ENCODE measurements around the gene PANK1.

- TF ChIP-seq GMEB1 (CRISPR knock-in tag; IDR thresholded peaks at IDR 0.05) (no peak), CTCF (IDR thresholded peaks at IDR 0.05 in 2 of 3, conservative IDR thresholded peaks at IDR 0.05 in 1 of 3; ENCODE audit: insufficient read depth in 2 of 3, low read depth in 1 of 3, low read length in 3 of 3) (no peak), STAT5A (IDR thresholded peaks at IDR 0.05; ENCODE audit: borderline replicate concordance, low read length) (no peak), TCF7 (IDR thresholded peaks at IDR 0.05; ENCODE audit: borderline replicate concordance) (no peak), RBBP5 (IDR thresholded peaks at IDR 0.05; ENCODE audit: borderline replicate concordance, insufficient read depth, low read length, poor library complexity, severe bottlenecking) (no peak), MTF1 (CRISPR knock-in tag; IDR thresholded peaks at IDR 0.05; ENCODE audit: borderline replicate concordance) (no peak), FOXK1 (CRISPR knock-in tag; IDR thresholded peaks at IDR 0.05; ENCODE audit: borderline replicate concordance) (no peak), ZNF274 (IDR thresholded peaks at IDR 0.05; ENCODE audit: borderline replicate concordance, low read depth, low read length) (no peak), POLR2AphosphoS5 (IDR thresholded peaks at IDR 0.05; ENCODE audit: control insufficient read depth, insufficient read depth, low read depth, low read length) (no peak), ZBTB33 (CRISPR knock-in tag; IDR thresholded peaks at IDR 0.05) (no peak), STAG1 (CRISPR knock-in tag; IDR thresholded peaks at IDR 0.05; ENCODE audit: borderline replicate concordance) (no peak), CHD2 (IDR thresholded peaks at IDR 0.05; ENCODE audit: low read depth, low read length) (no peak), SIN3A (IDR thresholded peaks at IDR 0.05; ENCODE audit: borderline replicate concordance in 2 of 2, control insufficient read depth in 1 of 2, low read depth in 2 of 2, low read length in 2 of 2) (no peak)
Measured at GRCh38 chr10:89600041-89600440, 45.0 kb downstream of the PANK1 start.
